ENCODE results near the gene TRAF6.

DNA sequence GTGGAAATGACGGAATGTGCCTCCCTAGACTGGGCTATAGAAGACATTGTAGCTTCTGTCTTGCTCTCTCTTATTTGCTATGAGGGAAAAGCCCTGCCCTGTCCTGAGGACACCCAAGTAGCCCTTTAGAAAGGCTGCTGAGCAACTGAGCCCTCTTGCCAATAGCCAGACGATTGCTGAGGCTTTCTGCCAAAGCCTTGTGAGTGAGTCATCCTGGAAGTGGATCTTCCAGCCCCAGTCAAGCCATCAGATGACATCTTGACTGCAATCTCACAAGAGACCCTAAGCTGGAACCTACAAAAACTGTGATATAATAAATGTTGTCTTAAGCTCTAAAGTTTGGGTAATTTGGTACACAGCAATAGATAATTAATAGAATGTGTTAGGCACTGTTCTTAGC lies 3.9 kb upstream of the TRAF6 start:
- TF ChIP-seq POLR2A (IDR thresholded peaks at IDR 0.05; ENCODE audit: low read length), result no peak
- no peak for TF ChIP-seq GATA1 (IDR thresholded peaks at IDR 0.05; ENCODE audit: low read depth, low read length)

Data from erythroblast (primary cell).